Measurements from ENCODE around the gene SSTR5. TPM values are rescaled to one million over a fixed set of nuclear protein-coding genes. Genes with fewer than 3 reads are reported as not detected.

SSTR5 gene
- total RNA-seq, 1 donor, result not detected

DNA sequence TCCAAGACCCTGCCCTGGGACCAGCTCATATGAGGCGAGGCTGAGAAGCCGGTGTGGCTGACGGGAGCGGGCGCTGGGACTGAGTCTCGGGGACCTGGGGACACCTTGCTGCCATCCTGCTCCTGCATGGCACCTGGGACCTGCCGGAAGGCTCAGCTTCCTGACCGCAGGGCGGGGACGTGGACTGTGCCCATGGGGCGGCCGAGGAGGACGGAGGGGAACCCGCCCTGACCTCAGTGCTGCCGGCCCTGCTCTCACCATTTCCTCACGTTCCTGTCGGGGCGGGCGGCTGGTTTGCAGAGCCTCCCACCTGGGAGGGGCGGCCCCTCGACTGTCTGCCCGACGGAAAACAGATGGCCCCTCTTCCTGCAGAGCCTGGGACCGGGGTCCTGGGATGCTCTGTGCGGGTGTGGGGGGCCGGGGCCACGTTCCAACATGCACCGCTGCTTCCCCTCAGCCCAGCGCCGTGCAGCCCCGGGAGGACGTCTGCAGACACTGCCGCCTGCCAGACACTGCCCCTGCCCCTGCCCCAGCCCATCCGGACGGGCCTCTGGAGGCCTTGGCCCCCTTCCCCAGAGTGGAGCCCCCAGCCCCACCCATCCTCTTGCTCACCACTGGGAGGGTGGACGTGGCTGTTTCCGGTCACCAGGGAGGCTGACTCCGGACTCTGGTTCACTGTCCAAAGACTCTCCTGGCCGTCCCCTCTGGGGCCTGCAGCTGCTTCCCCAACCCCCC, 43.9 kb upstream of the SSTR5 start:
- no peak overlapping the region for H3K4me3 ChIP-seq (ENCODE audit: low read depth, low read length)
- TF ChIP-seq, protein P1, sequence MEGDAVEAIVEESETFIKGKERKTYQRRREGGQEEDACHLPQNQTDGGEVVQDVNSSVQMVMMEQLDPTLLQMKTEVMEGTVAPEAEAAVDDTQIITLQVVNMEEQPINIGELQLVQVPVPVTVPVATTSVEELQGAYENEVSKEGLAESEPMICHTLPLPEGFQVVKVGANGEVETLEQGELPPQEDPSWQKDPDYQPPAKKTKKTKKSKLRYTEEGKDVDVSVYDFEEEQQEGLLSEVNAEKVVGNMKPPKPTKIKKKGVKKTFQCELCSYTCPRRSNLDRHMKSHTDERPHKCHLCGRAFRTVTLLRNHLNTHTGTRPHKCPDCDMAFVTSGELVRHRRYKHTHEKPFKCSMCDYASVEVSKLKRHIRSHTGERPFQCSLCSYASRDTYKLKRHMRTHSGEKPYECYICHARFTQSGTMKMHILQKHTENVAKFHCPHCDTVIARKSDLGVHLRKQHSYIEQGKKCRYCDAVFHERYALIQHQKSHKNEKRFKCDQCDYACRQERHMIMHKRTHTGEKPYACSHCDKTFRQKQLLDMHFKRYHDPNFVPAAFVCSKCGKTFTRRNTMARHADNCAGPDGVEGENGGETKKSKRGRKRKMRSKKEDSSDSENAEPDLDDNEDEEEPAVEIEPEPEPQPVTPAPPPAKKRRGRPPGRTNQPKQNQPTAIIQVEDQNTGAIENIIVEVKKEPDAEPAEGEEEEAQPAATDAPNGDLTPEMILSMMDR (IDR thresholded peaks at IDR 0.05; ENCODE audit: insufficient read depth, low read length), result no peak
- no peak for DNase-seq (ENCODE audit: low read depth)

GRCh38 chr16:1029259-1029545, 43.3 kb upstream of the SSTR5 start:
- DNase-seq (ENCODE audit: low read depth), result no peak
- H3K4me3 ChIP-seq (ENCODE audit: low read depth, low read length), result no peak overlapping the region
- TF ChIP-seq, protein P1 (IDR thresholded peaks at IDR 0.05; ENCODE audit: insufficient read depth, low read length), result no peak

DNA sequence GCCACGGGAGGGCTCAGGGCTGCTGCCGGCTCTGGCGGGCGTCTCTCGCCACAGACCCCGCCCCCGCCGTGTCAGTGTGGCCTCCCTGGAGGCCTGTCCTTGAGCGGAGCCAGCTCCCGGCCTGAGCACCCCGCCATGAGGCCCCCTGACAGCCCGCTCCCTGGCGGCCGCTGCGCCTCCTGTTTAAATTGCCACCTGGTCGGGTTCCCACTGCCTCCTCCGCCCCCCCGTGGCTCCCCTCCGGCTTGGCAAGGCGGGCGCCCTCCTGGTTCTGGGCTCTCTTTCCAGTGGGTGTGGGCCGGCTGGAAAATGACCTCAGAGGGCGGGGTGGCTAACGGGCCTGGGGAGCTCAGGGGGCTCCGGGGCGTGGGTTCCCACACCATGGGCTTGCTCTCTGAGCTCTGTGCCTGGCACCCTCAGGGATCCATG, 42.1 kb upstream of the SSTR5 start:
- H3K4me3 ChIP-seq (ENCODE audit: low read depth, low read length), result no peak overlapping the region
- DNase-seq (ENCODE audit: low read depth), result no peak
- TF ChIP-seq, protein P1 (IDR thresholded peaks at IDR 0.05; ENCODE audit: insufficient read depth, low read length), result no peak

DNA sequence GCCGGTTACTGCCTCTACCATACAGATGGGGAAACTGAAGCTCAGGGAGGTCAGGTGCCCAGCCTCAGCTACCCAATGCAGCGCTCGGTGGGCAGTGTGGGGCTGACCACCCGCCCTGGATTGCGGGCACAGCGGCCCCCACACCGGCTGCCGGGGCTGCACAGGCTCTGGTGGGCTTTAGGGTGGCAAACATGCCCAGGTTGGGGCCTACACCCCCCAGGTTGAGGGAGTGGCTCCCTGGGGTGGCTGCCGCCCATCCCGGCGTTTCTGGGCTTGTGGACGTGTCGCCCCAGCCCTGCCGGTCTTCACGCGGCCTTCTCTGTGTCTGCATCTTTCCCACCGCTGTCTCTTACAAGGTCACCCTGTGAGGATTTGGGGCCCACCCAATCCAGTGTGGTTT, 40.9 kb upstream of the SSTR5 start:
- TF ChIP-seq, protein P1 (IDR thresholded peaks at IDR 0.05; ENCODE audit: insufficient read depth, low read length), result no peak
- DNase-seq (ENCODE audit: low read depth), result no peak
- no peak overlapping the region for H3K4me3 ChIP-seq (ENCODE audit: low read depth, low read length)

DNA sequence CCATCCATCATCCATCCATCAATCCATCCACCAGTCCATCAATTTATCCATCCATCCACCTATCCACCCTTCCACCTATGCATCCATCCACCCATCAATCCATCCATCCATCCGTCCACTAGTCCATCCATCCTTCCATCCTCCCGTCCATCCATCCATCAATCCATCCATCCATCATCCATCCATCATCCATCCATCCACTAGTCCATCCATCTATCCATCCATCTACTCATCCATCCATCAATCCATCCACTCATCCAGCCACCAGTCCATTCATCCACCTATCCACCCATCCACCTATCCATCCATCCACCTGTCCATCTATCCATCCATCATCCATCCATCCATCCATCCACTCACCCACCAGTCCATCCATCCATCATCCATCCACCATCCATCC, 39.9 kb upstream of the SSTR5 start:
- no peak for DNase-seq (ENCODE audit: low read depth)
- no peak overlapping the region for H3K4me3 ChIP-seq (ENCODE audit: low read depth, low read length)
- TF ChIP-seq, protein P1 (IDR thresholded peaks at IDR 0.05; ENCODE audit: insufficient read depth, low read length), result no peak

- no peak for DNase-seq (ENCODE audit: low read depth)
- no peak overlapping the region for H3K4me3 ChIP-seq (ENCODE audit: low read depth, low read length)
- TF ChIP-seq, protein P1 (IDR thresholded peaks at IDR 0.05; ENCODE audit: insufficient read depth, low read length), result no peak
Measured at GRCh38 chr16:1033128-1033679, 39.3 kb upstream of the SSTR5 start.

Measured in fibroblast of the aortic adventitia (primary cell).